GM12878 (cell line): ENCODE measurements around the gene IL3. TPM values are rescaled to one million over a fixed set of nuclear protein-coding genes. Genes with fewer than 3 reads are reported as not detected.

ENCODE experiments used
- ATAC-seq: fragments of 200-7000 bp; cut with Tn5 transposase; 3 replicates; pipeline ENCODE4 v1.9.1; 2020; ENCODE audit warnings: mild to moderate bottlenecking, moderate library complexity
- BruUV-seq: library from RNA; stranded (reverse); fragments of 400-500 nt; replicated peaks from 2 replicates; lab custom pipeline; 2021; lab: Mats Ljungman, UMichigan
- CTCF ChIA-PET: fragments of 300-600 bp; sonication (Branson Sonifier 250); formaldehyde crosslinking; extraction: SDS; loops from one replicate; lab custom pipeline; 2021; ENCODE audit warnings: inconsistent platforms; lab: Yijun Ruan, JAX
- POLR2A ChIA-PET: fragments of 350-600 bp; formaldehyde crosslinking; extraction: SDS; loops from one replicate; lab custom pipeline; 2021; ENCODE audit warnings: inconsistent platforms; lab: Charles Lee
- RAD21 ChIA-PET: fragments of 300-600 bp; sonication (Branson Sonifier 250); formaldehyde crosslinking; loops from one replicate; lab custom pipeline; 2023; ENCODE audit warnings: antibody characterized with exemption; ENCODE audit not compliant: unreplicated experiment; lab: Charles Lee
- SMC1A ChIA-PET: fragments of 300-600 bp; sonication (Branson Sonifier 250); formaldehyde crosslinking; loops from one replicate; lab custom pipeline; 2023; ENCODE audit not compliant: unreplicated experiment, uncharacterized antibody; lab: Charles Lee
- DNase-seq: peaks from one replicate; pipeline ENCODE4 v3.0.0-alpha.2; 2011; ENCODE audit warnings: low read depth, low spot score
- FAIRE-seq: peaks from 3 replicates; lab custom pipeline; 2011; peaks lifted over from hg19 to GRCh38; lab: Jason Lieb, UNC
- H2AFZ ChIP-seq: 2 replicates; pipeline ENCODE4 v1.6.0; 2011; ENCODE audit warnings: low read depth, low read length, control low read depth; ENCODE audit not compliant: control insufficient read depth
- H3K27ac ChIP-seq: 2 replicates; pipeline ENCODE4 v1.5.1; 2011; ENCODE audit warnings: control low read depth; ENCODE audit not compliant: control insufficient read depth, insufficient read depth
- H3K27me3 ChIP-seq, 2 experiments: replicated peaks in 1 of 2; 2 replicates each; pipeline versions ENCODE4 v1.6.0 to v1.6.1; 2011; ENCODE audit warnings: low read length in 1 of 2; ENCODE audit not compliant: control insufficient read depth in 2 of 2, insufficient read depth in 2 of 2
- H3K36me3 ChIP-seq, 2 experiments: 2 replicates each; pipeline ENCODE4 v1.5.1; 2011; ENCODE audit warnings: low read length in 1 of 2; ENCODE audit not compliant: control insufficient read depth in 2 of 2, insufficient read depth in 2 of 2
- H3K4me1 ChIP-seq: 2 replicates; pipeline ENCODE4 v1.6.1; 2011; ENCODE audit warnings: mild to moderate bottlenecking, low read length, moderate library complexity, mixed read lengths; ENCODE audit not compliant: control insufficient read depth, insufficient read depth
- H3K4me2 ChIP-seq: 2 replicates; pipeline ENCODE4 v1.6.0; 2011; ENCODE audit warnings: control low read depth; ENCODE audit not compliant: control insufficient read depth, insufficient read depth
- H3K4me3 ChIP-seq: fragments of 200-600 bp; sonication (generic); 2 replicates; pipeline ENCODE4 v1.5.1; 2016
- H3K79me2 ChIP-seq: 2 replicates; pipeline ENCODE4 v1.6.0; 2011; ENCODE audit warnings: low read length; ENCODE audit not compliant: control insufficient read depth, insufficient read depth
- H3K9ac ChIP-seq: 2 replicates; pipeline ENCODE4 v1.8.0; 2011; ENCODE audit warnings: low read length, control low read depth, mixed read lengths; ENCODE audit not compliant: control insufficient read depth, insufficient read depth
- H3K9me3 ChIP-seq: replicated peaks from 3 replicates; pipeline ENCODE4 v1.5.1; 2011; ENCODE audit warnings: mild to moderate bottlenecking, low read length; ENCODE audit not compliant: control insufficient read depth, insufficient read depth
- H4K20me1 ChIP-seq: 2 replicates; pipeline ENCODE4 v1.6.0; 2011; ENCODE audit not compliant: control insufficient read depth, insufficient read depth
- CBX3 ChIP-seq: fragments of 200-600 bp; sonication (generic); IDR thresholded peaks from 2 replicates; pipeline ENCODE4 v1.6.1; 2016; ENCODE audit warnings: low read depth, borderline replicate concordance
- GABPA ChIP-seq: IDR thresholded peaks from 2 replicates; pipeline ENCODE4 v1.6.1; 2014; ENCODE audit warnings: antibody characterized with exemption, low read depth, mild to moderate bottlenecking, inconsistent platforms
- PBX3 ChIP-seq: IDR thresholded peaks from 2 replicates; pipeline ENCODE4 v1.6.1; 2011; ENCODE audit warnings: mild to moderate bottlenecking, low read depth, low read length, moderate library complexity; ENCODE audit not compliant: insufficient replicate concordance
- REST ChIP-seq: IDR thresholded peaks from 2 replicates; pipeline ENCODE4 v1.6.1; 2012; ENCODE audit warnings: mild to moderate bottlenecking, low read depth, low read length
- USF2 ChIP-seq: IDR thresholded peaks from 2 replicates; pipeline ENCODE4 v1.6.1; 2011; ENCODE audit warnings: low read depth, low read length, improper control_type of control experiment, borderline replicate concordance
- ZZZ3 ChIP-seq: IDR thresholded peaks from 2 replicates; pipeline ENCODE4 v1.6.1; 2011; ENCODE audit warnings: low read depth; ENCODE audit not compliant: control insufficient read depth, insufficient read length
- WGBS: methylation state at CpG from one replicate; pipeline ENCODE4 v1.1.6; 2016; ENCODE audit warnings: low lambda C conversion rate; ENCODE audit not compliant: insufficient replicate concordance, insufficient coverage; ENCODE audit errors: missing lambda C conversion rate; 5-methylcytosine and 5-hydroxymethylcytosine counted together
- in situ Hi-C: fragments of 300-500 bp; cut with MboI; formaldehyde crosslinking; loops from 9 replicates; pipeline ENCODE4 v1.14.3; 2018; ENCODE audit warnings: mixed read lengths
- intact Hi-C: fragments of 100-400 bp; cut with micrococcal nuclease; formaldehyde crosslinking; loops from one replicate; pipeline ENCODE4 v1.14.2; 2022; ENCODE audit not compliant: unreplicated experiment
- polyA plus RNA-seq, 11 experiments: library from polyadenylated mRNA; depleted of rRNA in 4 of 11; unstranded in 6 of 11; stranded (reverse) in 5 of 11; fragments of >200 nt; fragmentation: Nextera tagmentation in 4 of 11; fragmentation: Illumina TruSeq in 1 of 11; extraction: Ambion mirVana in 4 of 11; extraction: Trizol in 1 of 11; gene quantifications; 1 replicate in 1 of 11; 2 replicates in 10 of 11; pipeline versions ENCODE4 v1.2.1 to v1.2.3, GENCODE V29; 2011 to 2016; ENCODE audit warnings: inconsistent platforms in 2 of 11, missing spikeins in 2 of 11, low read depth in 1 of 11
- total RNA-seq, 4 experiments: library from RNA; depleted of rRNA in 3 of 4; stranded (reverse); fragments of >200 nt in 3 of 4; fragmentation: Illumina TruSeq in 1 of 4; extraction: Trizol in 1 of 4; gene quantifications; 2 replicates each; pipeline versions ENCODE4 v1.2.1 to v1.2.3, GENCODE V29; 2013 to 2021

The IL3 gene
- total and polyA plus RNA-seq, 10 of the 15 experiments (the other 5 are each of a cell fraction or from before 2014, with no cell fraction given) = not detected

- no TSS peak for BruUV-seq
- no peak for DNase-seq
- RAD21 ChIA-PET = interaction anchor here (1.5 kb wide), 1 partner anchor 8 kb away, joined by 4 read pairs; the partner anchor contains the start of gene CSF2
These were observed 5.7 kb downstream of the IL3 start for GRCh38 chr5:132065951-132066701.

More at GRCh38 chr5:132065951-132066701, 5.7 kb downstream of the IL3 start:
- 67% methylated on average over 13 of the region's 13 CpGs for WGBS
- ChIA-PET CTCF (interaction anchor here (0.6 to 3.8 kb wide), 8 partner anchors 18 to 300 kb away, joined by 3 to 41 read pairs (median 3); no protein-coding TSS in a partner anchor), POLR2A (no interaction called here), SMC1A (interaction anchor here (1.2 to 2.7 kb wide), 4 partner anchors 31 to 171 kb away, joined by 3 to 6 read pairs (median 6); no protein-coding TSS in a partner anchor)
- FAIRE-seq (no peak), ATAC-seq (no peak)
- Histone ChIP-seq H3K4me2 (no peak overlapping the region), H3K9ac (no peak overlapping the region), H3K4me3 (no peak overlapping the region), H3K9me3 (no peaks in the 10 kb centered on the region), H3K4me1 (no peaks in the 10 kb centered on the region; the same call in 1 of the 2 replicates), H4K20me1 (peaks cover 5% of the 10 kb centered on the region; the same call in 1 of the 2 replicates), H3K27me3 (no peaks in the 10 kb centered on the region), H3K79me2 (no peaks in the 10 kb centered on the region), H3K27ac (no peak overlapping the region), H3K36me3 (no peaks in the 10 kb centered on the region), H2AFZ (no peak overlapping the region)
- intact Hi-C loops = loop anchor here (1.0 to 2.0 kb wide), 6 partner anchors 37 to 435 kb away; no protein-coding TSS in a partner anchor
- in situ Hi-C loops = loop anchor here (5.0 kb wide), 3 partner anchors 66 to 291 kb away; no protein-coding TSS in a partner anchor
- TF ChIP-seq CBX3 (no peak), GABPA (no peak), PBX3 (no peak), USF2 (no peak), ZZZ3 (no peak), REST (no peak)
